Measurements from ENCODE around the gene OXTR. TPM values are rescaled to one million over a fixed set of nuclear protein-coding genes. Genes with fewer than 3 reads are reported as not detected.

OXTR gene
- total RNA-seq, 1 donor from 2014 or later, result 0.55 TPM

DNA sequence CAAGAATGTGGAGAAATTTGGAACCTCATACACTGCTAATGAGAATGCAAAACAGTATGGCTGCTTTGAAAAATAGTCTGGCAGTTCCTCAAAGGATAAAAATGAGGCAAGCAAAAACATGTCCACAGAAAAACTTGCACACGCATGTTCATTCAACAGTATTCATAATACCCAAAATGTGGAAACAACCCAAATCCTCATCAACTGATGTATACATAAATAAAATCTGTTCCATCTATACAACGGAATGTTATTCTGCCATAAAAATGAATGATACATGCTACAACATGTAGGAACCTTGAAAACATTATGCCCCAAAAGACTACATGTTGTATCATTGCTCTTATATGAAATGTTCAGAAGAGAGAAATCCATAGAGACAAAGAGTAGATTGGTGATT is 36.4 kb upstream of the OXTR start:
- Histone ChIP-seq H3K27ac (no peak overlapping the region), H3K27me3 (no peaks in the 10 kb centered on the region), H3K4me1 (no peaks in the 10 kb centered on the region), H3K9me3 (no peaks in the 10 kb centered on the region), H3K36me3 (no peaks in the 10 kb centered on the region), H3K4me3 (no peak overlapping the region)
- no peak for DNase-seq
- intact Hi-C loops (cut with DNase I), result no loop called here
- TF ChIP-seq, protein P1, sequence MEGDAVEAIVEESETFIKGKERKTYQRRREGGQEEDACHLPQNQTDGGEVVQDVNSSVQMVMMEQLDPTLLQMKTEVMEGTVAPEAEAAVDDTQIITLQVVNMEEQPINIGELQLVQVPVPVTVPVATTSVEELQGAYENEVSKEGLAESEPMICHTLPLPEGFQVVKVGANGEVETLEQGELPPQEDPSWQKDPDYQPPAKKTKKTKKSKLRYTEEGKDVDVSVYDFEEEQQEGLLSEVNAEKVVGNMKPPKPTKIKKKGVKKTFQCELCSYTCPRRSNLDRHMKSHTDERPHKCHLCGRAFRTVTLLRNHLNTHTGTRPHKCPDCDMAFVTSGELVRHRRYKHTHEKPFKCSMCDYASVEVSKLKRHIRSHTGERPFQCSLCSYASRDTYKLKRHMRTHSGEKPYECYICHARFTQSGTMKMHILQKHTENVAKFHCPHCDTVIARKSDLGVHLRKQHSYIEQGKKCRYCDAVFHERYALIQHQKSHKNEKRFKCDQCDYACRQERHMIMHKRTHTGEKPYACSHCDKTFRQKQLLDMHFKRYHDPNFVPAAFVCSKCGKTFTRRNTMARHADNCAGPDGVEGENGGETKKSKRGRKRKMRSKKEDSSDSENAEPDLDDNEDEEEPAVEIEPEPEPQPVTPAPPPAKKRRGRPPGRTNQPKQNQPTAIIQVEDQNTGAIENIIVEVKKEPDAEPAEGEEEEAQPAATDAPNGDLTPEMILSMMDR (IDR thresholded peaks at IDR 0.05), result no peak
- no peak for ATAC-seq

DNA sequence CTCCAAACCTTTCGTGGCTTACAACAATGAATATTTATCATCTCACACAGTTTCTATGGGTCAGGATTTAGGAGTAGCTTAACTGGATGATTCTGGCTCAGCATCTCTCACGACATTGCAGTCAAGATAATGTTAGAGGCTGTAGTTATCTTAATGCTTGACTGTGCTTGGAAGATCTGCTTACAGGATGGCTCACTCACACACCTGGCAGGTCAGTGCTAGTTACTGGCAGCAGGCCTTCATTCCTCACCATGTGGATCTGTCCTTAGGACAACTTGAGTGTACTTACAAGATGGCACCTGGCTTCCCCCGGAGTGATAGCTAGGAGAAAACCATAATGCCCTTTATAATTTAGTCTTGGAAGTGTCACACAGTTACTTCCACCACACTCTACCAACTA is 32.8 kb upstream of the OXTR start:
- Histone ChIP-seq H3K4me1 (no peaks in the 10 kb centered on the region), H3K4me3 (no peak overlapping the region), H3K27ac (no peak overlapping the region), H3K36me3 (no peaks in the 10 kb centered on the region), H3K27me3 (no peaks in the 10 kb centered on the region), H3K9me3 (no peaks in the 10 kb centered on the region)
- DNase-seq (no peak), ATAC-seq (no peak)
- intact Hi-C loops (cut with DNase I), result no loop called here
- TF ChIP-seq, protein P1 (IDR thresholded peaks at IDR 0.05), result no peak

- intact Hi-C loops (cut with DNase I), result no loop called here
- Histone ChIP-seq H3K27ac (no peak overlapping the region), H3K9me3 (no peaks in the 10 kb centered on the region), H3K4me1 (no peaks in the 10 kb centered on the region), H3K27me3 (no peaks in the 10 kb centered on the region), H3K36me3 (no peaks in the 10 kb centered on the region), H3K4me3 (no peak overlapping the region)
- TF ChIP-seq, protein P1 (IDR thresholded peaks at IDR 0.05), result no peak
- DNase-seq (no peak), ATAC-seq (no peak)
Measured at GRCh38 chr3:8800016-8800415, 30.6 kb upstream of the OXTR start.

- Histone ChIP-seq H3K36me3 (no peaks in the 10 kb centered on the region), H3K4me1 (no peaks in the 10 kb centered on the region), H3K9me3 (no peaks in the 10 kb centered on the region), H3K27me3 (no peaks in the 10 kb centered on the region), H3K4me3 (no peak overlapping the region), H3K27ac (no peak overlapping the region)
- no peak for DNase-seq
- intact Hi-C loops (cut with DNase I), result no loop called here
- no peak for ATAC-seq
- TF ChIP-seq, protein P1 (IDR thresholded peaks at IDR 0.05), result no peak
Measured at GRCh38 chr3:8794247-8794646, 24.8 kb upstream of the OXTR start.

GRCh38 chr3:8793242-8793641 is 23.8 kb upstream of the OXTR start:
- Histone ChIP-seq H3K4me1 (no peaks in the 10 kb centered on the region), H3K4me3 (no peak overlapping the region), H3K27ac (no peak overlapping the region), H3K9me3 (no peaks in the 10 kb centered on the region), H3K27me3 (no peaks in the 10 kb centered on the region), H3K36me3 (no peaks in the 10 kb centered on the region)
- no peak for DNase-seq
- ATAC-seq, result no peak
- intact Hi-C loops (cut with DNase I), result no loop called here
- TF ChIP-seq, protein P1 (IDR thresholded peaks at IDR 0.05), result no peak

- H3K27ac ChIP-seq, result no peak overlapping the region
- ATAC-seq, result no peak
- TF ChIP-seq, protein P1 (IDR thresholded peaks at IDR 0.05), result no peak
- H3K27me3 ChIP-seq, result no peaks in the 10 kb centered on the region
- intact Hi-C loops (cut with DNase I), result no loop called here
- DNase-seq, result no peak
- H3K4me3 ChIP-seq, result no peak overlapping the region
- H3K4me1 ChIP-seq, result no peaks in the 10 kb centered on the region
- no peaks in the 10 kb centered on the region for H3K36me3 ChIP-seq
- H3K9me3 ChIP-seq, result no peaks in the 10 kb centered on the region
Measured at GRCh38 chr3:8790529-8790928, 21.1 kb upstream of the OXTR start.
